ENCODE measurements around the gene PLXDC2.

The PLXDC2 gene

DNA sequence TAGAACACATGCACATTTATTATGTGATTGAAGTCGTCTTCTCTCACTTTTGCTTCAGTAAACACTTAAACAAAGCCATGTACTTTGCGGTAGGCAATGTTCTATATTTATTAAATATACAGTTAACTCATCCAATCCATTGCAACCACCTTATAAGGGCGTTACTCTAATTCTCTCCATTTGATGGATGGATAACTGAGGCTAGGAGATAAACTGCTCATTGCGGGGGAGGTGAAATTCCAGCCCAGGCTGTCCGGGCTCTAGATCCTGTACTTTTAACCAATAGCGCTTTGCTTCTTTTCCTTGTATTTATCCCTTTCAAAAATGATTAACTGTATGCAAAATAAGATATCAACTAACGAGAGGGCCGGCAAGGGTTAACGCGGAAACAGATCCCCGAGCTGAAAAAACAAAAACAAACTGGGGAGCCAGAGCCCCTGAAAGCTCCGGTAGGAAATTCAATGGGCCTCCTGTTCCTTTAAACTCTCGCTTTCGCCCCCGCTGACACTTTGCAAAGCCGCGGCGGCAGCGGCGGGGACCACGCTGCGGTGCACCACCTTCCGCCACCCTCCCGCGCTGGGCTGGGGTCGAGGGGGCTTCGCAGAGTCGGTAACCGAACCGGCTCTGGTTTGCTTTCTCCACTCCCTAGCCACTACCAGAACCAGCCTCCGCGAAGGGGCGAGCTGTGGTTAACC is 1.0 kb upstream of the PLXDC2 start:
- Histone ChIP-seq H3K4me1 (ENCODE audit: control insufficient read depth, insufficient read depth, low read length) (no peaks in the 10 kb centered on the region), H3K4me3 (ENCODE audit: insufficient read depth, low read depth, low read length) (peak overlapping the region; percentile 66), H3K36me3 (ENCODE audit: control insufficient read depth, insufficient read depth, low read length) (no peaks in the 10 kb centered on the region), H3K27ac (ENCODE audit: insufficient read depth, low read depth, low read length, poor library complexity, severe bottlenecking) (peak overlapping the region; percentile 70), H3K27me3 (ENCODE audit: control insufficient read depth, insufficient read depth, low read length, poor library complexity, severe bottlenecking) (no peaks in the 10 kb centered on the region), H3K9me3 (ENCODE audit: control insufficient read depth, low read length) (no peaks in the 10 kb centered on the region)
- 2 to 4% methylated on average over 32 of the region's 33 CpGs for WGBS, 2 experiments

DNA sequence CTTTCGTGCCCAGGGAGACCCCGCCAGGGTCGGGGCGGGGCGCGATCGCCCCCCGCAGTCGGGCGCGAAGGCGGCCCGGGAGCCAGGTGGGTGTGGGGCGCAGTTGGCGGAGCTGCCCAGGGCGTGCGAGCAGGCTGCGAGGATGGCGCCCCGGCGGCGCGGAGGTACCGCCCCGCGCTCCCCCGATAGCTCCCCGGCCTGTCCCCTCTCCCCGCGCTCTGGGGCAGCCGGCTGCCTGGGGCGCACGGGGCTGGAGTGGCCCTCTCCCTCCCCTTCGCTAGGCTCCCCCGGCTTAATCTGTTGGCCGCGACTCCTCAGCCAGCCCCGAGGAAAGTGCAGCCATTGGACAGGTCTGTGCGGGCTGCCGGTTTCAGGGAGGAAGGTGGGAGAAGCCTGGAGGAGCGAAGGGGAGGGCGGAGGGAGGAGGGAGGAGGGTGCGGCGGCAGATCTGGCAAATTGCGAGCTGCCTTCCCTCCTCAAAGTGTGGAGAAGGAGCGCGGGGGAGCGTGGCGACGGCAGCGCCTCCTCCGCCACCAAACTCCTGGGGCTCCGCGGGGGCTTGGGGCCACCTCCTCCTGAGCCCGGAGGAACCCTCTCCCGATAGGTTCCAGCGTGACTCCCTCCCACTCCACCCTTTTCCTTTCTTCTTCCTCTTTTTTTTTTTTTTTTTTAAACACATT is 361 bp upstream of the PLXDC2 start:
- Histone ChIP-seq H3K9me3 (ENCODE audit: control insufficient read depth, low read length) (no peaks in the 10 kb centered on the region), H3K4me3 (ENCODE audit: insufficient read depth, low read depth, low read length) (peak overlapping the region; percentile 66), H3K4me1 (ENCODE audit: control insufficient read depth, insufficient read depth, low read length) (no peaks in the 10 kb centered on the region), H3K27ac (ENCODE audit: insufficient read depth, low read depth, low read length, poor library complexity, severe bottlenecking) (peak overlapping the region; percentile 70), H3K27me3 (ENCODE audit: control insufficient read depth, insufficient read depth, low read length, poor library complexity, severe bottlenecking) (no peaks in the 10 kb centered on the region), H3K36me3 (ENCODE audit: control insufficient read depth, insufficient read depth, low read length) (peaks cover 1% of the 10 kb centered on the region)
- 0% methylated on average over 57 of the region's 57 CpGs for WGBS, 2 experiments

DNA sequence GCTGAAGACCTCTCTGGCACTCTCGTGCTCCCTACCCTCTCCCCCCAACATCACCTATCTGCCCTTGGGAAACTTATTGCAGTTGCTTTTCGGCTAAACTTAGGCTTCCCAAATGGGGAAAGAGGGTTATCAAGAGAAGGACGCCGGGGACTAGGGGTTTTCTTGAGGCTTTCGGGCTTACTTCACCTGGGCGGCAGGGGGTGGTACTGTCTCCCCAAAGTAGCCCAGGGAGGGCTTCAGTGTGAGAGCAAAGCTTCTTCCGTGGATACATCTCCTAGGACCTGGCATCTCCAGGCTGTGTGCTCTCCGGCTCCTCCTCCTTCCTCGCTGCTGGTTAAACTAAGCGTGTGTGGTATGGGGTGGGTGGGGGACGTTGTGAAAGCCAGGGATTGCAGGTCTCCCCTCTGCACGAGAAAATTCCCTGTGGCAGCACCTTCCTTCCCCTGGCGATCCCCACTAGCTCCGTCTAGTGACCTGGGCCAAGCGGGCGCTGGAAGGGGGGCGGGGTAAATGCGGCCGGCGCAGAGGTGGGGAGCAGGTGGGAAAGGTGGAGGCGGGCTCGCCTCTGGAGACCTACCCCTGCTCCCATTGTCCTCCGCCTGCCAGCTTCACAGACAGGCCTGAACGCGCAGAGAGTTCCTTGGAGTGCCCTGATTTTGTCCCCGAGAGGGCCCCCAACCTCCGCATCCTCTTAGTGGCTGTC is 1.1 kb downstream of the PLXDC2 start:
- Histone ChIP-seq H3K9me3 (ENCODE audit: control insufficient read depth, low read length) (no peaks in the 10 kb centered on the region), H3K27ac (ENCODE audit: insufficient read depth, low read depth, low read length, poor library complexity, severe bottlenecking) (no peak overlapping the region), H3K36me3 (ENCODE audit: control insufficient read depth, insufficient read depth, low read length) (peaks cover 4% of the 10 kb centered on the region), H3K4me1 (ENCODE audit: control insufficient read depth, insufficient read depth, low read length) (no peaks in the 10 kb centered on the region), H3K27me3 (ENCODE audit: control insufficient read depth, insufficient read depth, low read length, poor library complexity, severe bottlenecking) (no peaks in the 10 kb centered on the region), H3K4me3 (ENCODE audit: insufficient read depth, low read depth, low read length) (peak overlapping the region; percentile 66)
- WGBS, 2 experiments: 1% methylated on average over 26 to 27 of the region's 27 CpGs

DNA sequence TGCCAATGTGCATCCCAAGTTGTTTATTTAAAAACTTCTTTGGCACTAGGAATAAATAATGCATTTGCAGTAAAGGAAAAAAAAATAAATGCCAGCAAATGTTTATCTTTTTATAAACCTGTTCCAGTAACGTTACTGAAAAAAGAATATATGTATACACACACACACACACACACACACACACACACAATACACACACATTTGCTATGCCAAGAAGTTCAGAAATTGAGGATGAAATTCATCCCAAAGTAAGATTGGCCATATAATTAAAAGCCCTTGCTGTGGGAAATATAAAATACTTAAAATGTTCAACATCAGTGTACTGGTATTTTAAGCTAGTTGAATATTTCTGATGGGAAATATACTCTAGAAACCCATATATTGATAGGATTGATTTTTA is 2.6 kb downstream of the PLXDC2 start:
- H3K4me3 ChIP-seq (ENCODE audit: insufficient read depth, low read depth, low read length): peak overlapping the region; percentile 66
- H3K9me3 ChIP-seq (ENCODE audit: control insufficient read depth, low read length): no peaks in the 10 kb centered on the region
- no peaks in the 10 kb centered on the region for H3K27me3 ChIP-seq (ENCODE audit: control insufficient read depth, insufficient read depth, low read length, poor library complexity, severe bottlenecking)
- no peak overlapping the region for H3K27ac ChIP-seq (ENCODE audit: insufficient read depth, low read depth, low read length, poor library complexity, severe bottlenecking)
- no peaks in the 10 kb centered on the region for H3K4me1 ChIP-seq (ENCODE audit: control insufficient read depth, insufficient read depth, low read length)
- peaks cover 4% of the 10 kb centered on the region for H3K36me3 ChIP-seq (ENCODE audit: control insufficient read depth, insufficient read depth, low read length)
- WGBS, 2 experiments: no CpG with 5 or more reads among the region's 1 CpG

DNA sequence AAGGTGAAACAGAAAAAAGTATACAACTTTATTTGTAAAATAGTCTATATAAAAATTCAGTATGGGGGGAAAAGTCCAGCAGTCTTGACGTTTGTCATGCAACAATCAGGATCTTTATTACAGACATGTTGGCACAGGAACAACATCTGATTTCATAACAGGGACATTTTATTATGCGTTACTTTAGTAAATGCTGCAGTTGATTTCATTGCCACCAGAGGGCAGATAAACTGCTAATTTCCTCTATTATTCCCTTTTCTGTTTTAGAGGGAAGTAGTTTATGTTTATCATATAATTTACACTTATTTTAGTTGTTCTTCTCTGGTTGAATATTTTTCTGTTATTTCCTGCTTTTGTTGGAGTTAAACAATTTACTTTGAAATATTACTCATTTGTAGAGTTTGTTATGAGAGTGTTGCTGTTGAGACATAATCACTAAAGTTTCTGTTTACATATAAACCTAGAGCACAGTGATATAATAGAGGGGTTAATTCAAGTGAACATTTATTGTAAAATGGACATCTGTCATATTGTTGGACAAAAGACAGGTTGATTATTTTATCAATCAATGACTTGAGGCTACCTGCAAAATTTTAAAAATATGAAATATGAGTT is 3.3 kb downstream of the PLXDC2 start:
- H3K9me3 ChIP-seq (ENCODE audit: control insufficient read depth, low read length): no peaks in the 10 kb centered on the region
- H3K4me3 ChIP-seq (ENCODE audit: insufficient read depth, low read depth, low read length): peak overlapping the region; percentile 12
- WGBS, 2 experiments: 4 to 8% methylated on average over 2 of the region's 2 CpGs
- H3K27ac ChIP-seq (ENCODE audit: insufficient read depth, low read depth, low read length, poor library complexity, severe bottlenecking): no peak overlapping the region
- no peaks in the 10 kb centered on the region for H3K27me3 ChIP-seq (ENCODE audit: control insufficient read depth, insufficient read depth, low read length, poor library complexity, severe bottlenecking)
- no peaks in the 10 kb centered on the region for H3K4me1 ChIP-seq (ENCODE audit: control insufficient read depth, insufficient read depth, low read length)
- H3K36me3 ChIP-seq (ENCODE audit: control insufficient read depth, insufficient read depth, low read length): peaks cover 4% of the 10 kb centered on the region

DNA sequence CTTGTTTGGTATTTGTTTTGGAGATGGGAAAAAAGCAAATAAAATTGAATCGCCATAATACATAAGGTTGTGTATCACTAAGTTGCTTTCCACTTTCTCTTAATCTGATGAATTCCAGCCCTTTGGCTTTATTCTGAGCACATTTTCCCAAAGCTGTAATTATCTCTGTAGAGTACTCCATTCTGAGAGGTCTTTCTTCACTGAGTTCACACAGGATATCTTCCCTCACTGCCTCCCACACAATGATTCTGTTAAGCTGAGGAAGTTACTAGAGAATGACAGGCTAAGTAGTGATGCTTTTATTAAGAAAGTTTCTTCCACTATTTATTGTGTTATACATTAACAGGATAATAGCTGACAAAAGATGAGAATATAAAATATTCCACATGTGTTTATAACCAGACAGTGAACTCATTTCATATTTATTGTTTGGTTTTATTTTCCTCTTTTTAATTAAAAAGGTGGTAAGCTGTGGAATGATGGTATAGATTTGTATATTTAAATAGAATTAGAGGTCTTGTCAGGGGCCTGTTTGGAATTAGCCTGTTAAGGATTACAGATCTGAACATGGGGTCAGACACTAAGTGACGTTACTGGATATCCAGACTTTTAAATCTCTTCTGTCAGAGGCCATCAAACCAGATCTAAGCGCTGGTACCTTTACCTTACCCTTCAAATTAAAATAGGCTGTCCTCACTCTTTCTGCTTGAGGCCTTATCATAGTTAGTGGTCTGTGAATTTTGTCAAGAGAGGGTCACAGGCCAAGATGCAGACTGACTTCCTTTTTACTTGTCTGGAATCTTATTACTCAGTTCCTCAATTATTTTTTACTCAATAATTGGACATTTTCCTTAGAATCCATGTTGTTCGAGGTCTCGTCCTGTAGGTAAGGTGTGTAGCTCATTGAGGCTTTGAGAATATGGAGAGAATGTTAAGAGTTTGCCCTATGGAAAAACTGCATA is 8.4 kb downstream of the PLXDC2 start:
- Histone ChIP-seq H3K27me3 (ENCODE audit: control insufficient read depth, insufficient read depth, low read length, poor library complexity, severe bottlenecking) (no peaks in the 10 kb centered on the region), H3K9me3 (ENCODE audit: control insufficient read depth, low read length) (no peaks in the 10 kb centered on the region), H3K27ac (ENCODE audit: insufficient read depth, low read depth, low read length, poor library complexity, severe bottlenecking) (no peak overlapping the region), H3K36me3 (ENCODE audit: control insufficient read depth, insufficient read depth, low read length) (peaks cover 4% of the 10 kb centered on the region), H3K4me3 (ENCODE audit: insufficient read depth, low read depth, low read length) (no peak overlapping the region), H3K4me1 (ENCODE audit: control insufficient read depth, insufficient read depth, low read length) (peaks cover 12% of the 10 kb centered on the region)
- 90 to 91% methylated on average over 5 of the region's 5 CpGs for WGBS, 2 experiments

DNA sequence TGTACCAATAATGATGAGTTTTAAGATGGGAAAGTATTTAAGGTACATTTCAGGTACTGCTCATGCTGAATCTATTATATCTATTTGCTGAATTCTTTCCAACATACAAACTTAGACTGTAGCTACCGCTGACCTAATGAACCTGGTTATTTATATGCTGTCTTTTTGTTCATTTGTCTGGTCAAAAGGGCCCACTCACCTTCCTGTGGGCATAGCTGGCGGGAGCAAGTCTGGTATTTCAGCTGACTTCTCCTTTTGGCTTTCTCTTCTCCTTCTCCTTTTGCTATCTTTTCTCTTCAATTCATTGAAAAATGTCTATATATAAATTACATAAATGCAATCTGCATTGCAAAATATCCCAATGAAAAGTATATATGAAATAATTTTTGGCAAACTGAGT is 9.5 kb downstream of the PLXDC2 start:
- no peak overlapping the region for H3K27ac ChIP-seq (ENCODE audit: insufficient read depth, low read depth, low read length, poor library complexity, severe bottlenecking)
- no peaks in the 10 kb centered on the region for H3K27me3 ChIP-seq (ENCODE audit: control insufficient read depth, insufficient read depth, low read length, poor library complexity, severe bottlenecking)
- peaks cover 12% of the 10 kb centered on the region for H3K4me1 ChIP-seq (ENCODE audit: control insufficient read depth, insufficient read depth, low read length)
- H3K9me3 ChIP-seq (ENCODE audit: control insufficient read depth, low read length): no peaks in the 10 kb centered on the region
- 89 to 95% methylated on average over 2 of the region's 2 CpGs for WGBS, 2 experiments
- H3K4me3 ChIP-seq (ENCODE audit: insufficient read depth, low read depth, low read length): no peak overlapping the region
- H3K36me3 ChIP-seq (ENCODE audit: control insufficient read depth, insufficient read depth, low read length): peaks cover 4% of the 10 kb centered on the region

DNA sequence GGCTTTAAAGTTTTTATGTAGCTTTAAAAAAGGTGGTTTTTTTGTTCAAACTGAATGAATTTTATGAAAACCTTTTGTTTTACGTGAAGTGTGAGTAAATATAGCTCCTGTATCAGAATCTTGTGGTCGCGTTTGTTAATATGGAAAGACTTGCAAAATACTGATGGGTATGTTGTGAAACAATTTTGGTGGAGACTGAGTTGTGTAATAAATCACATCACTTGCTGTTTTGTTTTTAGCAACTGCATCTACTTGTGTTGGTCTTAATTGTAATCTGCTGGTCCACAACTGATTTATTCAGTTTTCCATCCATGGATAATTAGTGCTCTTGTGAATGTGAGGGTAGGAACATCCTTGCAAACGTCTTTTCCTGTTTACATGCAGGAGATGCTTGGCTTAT is 10.5 kb downstream of the PLXDC2 start:
- no peak overlapping the region for H3K4me3 ChIP-seq (ENCODE audit: insufficient read depth, low read depth, low read length)
- H3K27me3 ChIP-seq (ENCODE audit: control insufficient read depth, insufficient read depth, low read length, poor library complexity, severe bottlenecking): no peaks in the 10 kb centered on the region
- H3K36me3 ChIP-seq (ENCODE audit: control insufficient read depth, insufficient read depth, low read length): no peaks in the 10 kb centered on the region
- H3K27ac ChIP-seq (ENCODE audit: insufficient read depth, low read depth, low read length, poor library complexity, severe bottlenecking): no peak overlapping the region
- 85 to 86% methylated on average over 4 of the region's 4 CpGs for WGBS, 2 experiments
- no peaks in the 10 kb centered on the region for H3K9me3 ChIP-seq (ENCODE audit: control insufficient read depth, low read length)
- H3K4me1 ChIP-seq (ENCODE audit: control insufficient read depth, insufficient read depth, low read length): peaks cover 12% of the 10 kb centered on the region

DNA sequence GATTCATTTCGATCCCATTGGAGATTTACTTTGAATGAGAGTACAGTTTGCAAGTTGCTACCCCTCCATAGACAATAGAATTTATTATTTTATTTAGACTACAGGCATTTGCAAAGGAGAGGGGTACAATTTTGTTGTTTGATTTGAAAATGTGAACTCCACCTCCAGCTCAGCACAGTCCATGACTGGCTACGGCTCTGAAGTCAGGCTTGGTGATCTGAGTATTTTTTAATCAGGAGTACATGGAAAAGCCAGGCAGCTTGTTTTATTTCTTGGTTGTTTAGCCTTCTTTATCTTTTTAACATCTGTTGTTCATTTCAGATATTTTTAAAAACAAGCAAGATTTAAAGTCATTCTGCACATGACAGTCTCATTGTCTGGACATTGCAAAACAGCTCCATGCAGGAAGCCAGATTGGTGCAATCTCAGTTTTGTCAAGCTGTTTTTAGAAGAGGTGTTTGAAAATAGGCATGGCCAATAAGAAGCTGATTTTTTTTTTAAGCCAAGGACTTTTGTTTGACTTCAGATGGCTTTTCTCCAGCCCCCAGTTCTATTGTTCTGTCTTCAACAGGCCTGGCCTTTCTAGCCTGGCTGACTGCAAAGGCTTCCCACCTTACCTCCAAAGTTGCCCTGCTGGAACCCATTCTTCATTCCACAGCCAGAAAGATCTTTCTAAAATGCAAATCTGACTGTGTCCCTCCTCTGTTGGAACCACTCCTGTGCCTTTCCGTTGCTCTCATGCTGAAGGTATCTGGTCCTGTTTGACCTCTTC is 12.2 kb downstream of the PLXDC2 start:
- Histone ChIP-seq H3K27me3 (ENCODE audit: control insufficient read depth, insufficient read depth, low read length, poor library complexity, severe bottlenecking) (no peaks in the 10 kb centered on the region), H3K9me3 (ENCODE audit: control insufficient read depth, low read length) (no peaks in the 10 kb centered on the region), H3K4me3 (ENCODE audit: insufficient read depth, low read depth, low read length) (no peak overlapping the region), H3K36me3 (ENCODE audit: control insufficient read depth, insufficient read depth, low read length) (no peaks in the 10 kb centered on the region), H3K4me1 (ENCODE audit: control insufficient read depth, insufficient read depth, low read length) (peaks cover 19% of the 10 kb centered on the region), H3K27ac (ENCODE audit: insufficient read depth, low read depth, low read length, poor library complexity, severe bottlenecking) (no peak overlapping the region)
- 38 to 52% methylated on average over 2 to 3 of the region's 3 CpGs for WGBS, 2 experiments
